Neuron (in vitro differentiated cells): Measurements from ENCODE around the gene FEV.
A peak's percentile ranks its signal among the peaks of the same experiment; 100 is the strongest.

ENCODE experiments used
- H2AFZ ChIP-seq: one replicate; pipeline ENCODE4 v1.6.1; 2013; ENCODE audit warnings: low read depth, mild to moderate bottlenecking, inconsistent platforms, low read length, moderate library complexity
- H3K27me3 ChIP-seq: one replicate; pipeline ENCODE4 v1.6.1; 2013; ENCODE audit warnings: low read length; ENCODE audit not compliant: insufficient read depth
- H3K36me3 ChIP-seq: one replicate; pipeline ENCODE4 v1.6.1; 2013; ENCODE audit warnings: low read length; ENCODE audit not compliant: insufficient read depth
- H3K4me1 ChIP-seq: one replicate; pipeline ENCODE4 v1.6.1; 2013; ENCODE audit warnings: low read length; ENCODE audit not compliant: insufficient read depth
- H3K4me3 ChIP-seq: 2 replicates; pipeline ENCODE4 v1.5.1; 2013; ENCODE audit warnings: mild to moderate bottlenecking, low read length, moderate library complexity
- H3K9me3 ChIP-seq: one replicate; pipeline ENCODE4 v1.6.1; 2013; ENCODE audit warnings: low read length

Gene FEV

GRCh38 chr2:218964041-218964771 lies 20.8 kb downstream of the FEV start:
- peaks cover 32% of the 10 kb centered on the region for H3K4me1 ChIP-seq
- no peaks in the 10 kb centered on the region for H3K36me3 ChIP-seq
- H2AFZ ChIP-seq, result no peak overlapping the region
- H3K4me3 ChIP-seq, result no peak overlapping the region
- peaks cover 22% of the 10 kb centered on the region for H3K27me3 ChIP-seq
- no peaks in the 10 kb centered on the region for H3K9me3 ChIP-seq

- peak overlapping the region; percentile 23 for H3K4me3 ChIP-seq
- peaks cover 37% of the 10 kb centered on the region for H3K4me1 ChIP-seq
- no peak overlapping the region for H2AFZ ChIP-seq
- peaks cover 22% of the 10 kb centered on the region for H3K27me3 ChIP-seq
- H3K9me3 ChIP-seq, result no peaks in the 10 kb centered on the region
- H3K36me3 ChIP-seq, result no peaks in the 10 kb centered on the region
Measured at GRCh38 chr2:218963601-218964000, 21.4 kb downstream of the FEV start.

- H3K27me3 ChIP-seq, result peaks cover 28% of the 10 kb centered on the region
- no peaks in the 10 kb centered on the region for H3K9me3 ChIP-seq
- H2AFZ ChIP-seq, result peak overlapping the region; percentile 69
- H3K36me3 ChIP-seq, result no peaks in the 10 kb centered on the region
- H3K4me1 ChIP-seq, result peaks cover 37% of the 10 kb centered on the region
- peak overlapping the region; percentile 53 for H3K4me3 ChIP-seq
Measured at GRCh38 chr2:218962859-218963492, 22.0 kb downstream of the FEV start.

- H3K4me1 ChIP-seq, result peaks cover 37% of the 10 kb centered on the region
- peaks cover 36% of the 10 kb centered on the region for H3K27me3 ChIP-seq
- H3K4me3 ChIP-seq, result peak overlapping the region; percentile 72
- no peaks in the 10 kb centered on the region for H3K9me3 ChIP-seq
- no peaks in the 10 kb centered on the region for H3K36me3 ChIP-seq
- H2AFZ ChIP-seq, result peak overlapping the region; percentile 69
Measured at GRCh38 chr2:218961651-218962570, 23.1 kb downstream of the FEV start.

GRCh38 chr2:218961229-218961628 lies 23.8 kb downstream of the FEV start:
- no peaks in the 10 kb centered on the region for H3K36me3 ChIP-seq
- H3K4me3 ChIP-seq, result peak overlapping the region; percentile 72
- H3K4me1 ChIP-seq, result peaks cover 37% of the 10 kb centered on the region
- no peaks in the 10 kb centered on the region for H3K9me3 ChIP-seq
- H2AFZ ChIP-seq, result no peak overlapping the region
- H3K27me3 ChIP-seq, result peaks cover 34% of the 10 kb centered on the region

GRCh38 chr2:218960309-218961165 lies 24.4 kb downstream of the FEV start:
- H3K36me3 ChIP-seq, result no peaks in the 10 kb centered on the region
- no peaks in the 10 kb centered on the region for H3K9me3 ChIP-seq
- H2AFZ ChIP-seq, result no peak overlapping the region
- peak overlapping the region; percentile 72 for H3K4me3 ChIP-seq
- peaks cover 37% of the 10 kb centered on the region for H3K4me1 ChIP-seq
- H3K27me3 ChIP-seq, result peaks cover 37% of the 10 kb centered on the region

- Histone ChIP-seq H3K27me3 (peaks cover 42% of the 10 kb centered on the region), H2AFZ (peak overlapping the region; percentile 87), H3K4me1 (peaks cover 37% of the 10 kb centered on the region), H3K36me3 (no peaks in the 10 kb centered on the region), H3K9me3 (no peaks in the 10 kb centered on the region), H3K4me3 (peak overlapping the region; percentile 72)
Measured at GRCh38 chr2:218959761-218960308, 25.1 kb downstream of the FEV start.

GRCh38 chr2:218959141-218959731 lies 25.7 kb downstream of the FEV start, which contains the start of gene CDK5R2:
CDK5R2 (plus strand) TSS chr2:218959666; CDS start chr2:218959821, 155 bp downstream.
- Histone ChIP-seq H3K4me3 (peak within 1 kb of the TSS; percentile 72), H3K4me1 (peaks cover 31% of the 10 kb centered on the region), H2AFZ (peak within 1 kb of the TSS; percentile 87), H3K9me3 (no peaks in the 10 kb centered on the region), H3K36me3 (no peaks in the 10 kb centered on the region), H3K27me3 (peaks cover 47% of the 10 kb centered on the region)

- H3K9me3 ChIP-seq, result no peaks in the 10 kb centered on the region
- H3K4me3 ChIP-seq, result no peak overlapping the region
- peaks cover 22% of the 10 kb centered on the region for H3K4me1 ChIP-seq
- peaks cover 50% of the 10 kb centered on the region for H3K27me3 ChIP-seq
- no peak overlapping the region for H2AFZ ChIP-seq
- H3K36me3 ChIP-seq, result no peaks in the 10 kb centered on the region
Measured at GRCh38 chr2:218958276-218958675, 26.7 kb downstream of the FEV start.

GRCh38 chr2:218957671-218958070 lies 27.3 kb downstream of the FEV start:
- Histone ChIP-seq H3K9me3 (no peaks in the 10 kb centered on the region), H3K4me1 (peaks cover 20% of the 10 kb centered on the region), H2AFZ (no peak overlapping the region), H3K36me3 (no peaks in the 10 kb centered on the region), H3K27me3 (peaks cover 50% of the 10 kb centered on the region), H3K4me3 (no peak overlapping the region)

- H3K4me1 ChIP-seq, result peaks cover 11% of the 10 kb centered on the region
- no peaks in the 10 kb centered on the region for H3K9me3 ChIP-seq
- no peak overlapping the region for H3K4me3 ChIP-seq
- no peaks in the 10 kb centered on the region for H3K36me3 ChIP-seq
- H3K27me3 ChIP-seq, result peaks cover 43% of the 10 kb centered on the region
- no peak overlapping the region for H2AFZ ChIP-seq
Measured at GRCh38 chr2:218956039-218956438, 28.9 kb downstream of the FEV start.
